ENCODE measurements around the gene EXOSC7. TPM values are rescaled to one million over a fixed set of nuclear protein-coding genes. Genes with fewer than 3 reads are reported as not detected.

Gene EXOSC7
- total and polyA plus RNA-seq, 9 of the 15 experiments (the other 6 are each of a cell fraction or from before 2014, with no cell fraction given) = 88.5 to 237 (median 112) TPM

DNA sequence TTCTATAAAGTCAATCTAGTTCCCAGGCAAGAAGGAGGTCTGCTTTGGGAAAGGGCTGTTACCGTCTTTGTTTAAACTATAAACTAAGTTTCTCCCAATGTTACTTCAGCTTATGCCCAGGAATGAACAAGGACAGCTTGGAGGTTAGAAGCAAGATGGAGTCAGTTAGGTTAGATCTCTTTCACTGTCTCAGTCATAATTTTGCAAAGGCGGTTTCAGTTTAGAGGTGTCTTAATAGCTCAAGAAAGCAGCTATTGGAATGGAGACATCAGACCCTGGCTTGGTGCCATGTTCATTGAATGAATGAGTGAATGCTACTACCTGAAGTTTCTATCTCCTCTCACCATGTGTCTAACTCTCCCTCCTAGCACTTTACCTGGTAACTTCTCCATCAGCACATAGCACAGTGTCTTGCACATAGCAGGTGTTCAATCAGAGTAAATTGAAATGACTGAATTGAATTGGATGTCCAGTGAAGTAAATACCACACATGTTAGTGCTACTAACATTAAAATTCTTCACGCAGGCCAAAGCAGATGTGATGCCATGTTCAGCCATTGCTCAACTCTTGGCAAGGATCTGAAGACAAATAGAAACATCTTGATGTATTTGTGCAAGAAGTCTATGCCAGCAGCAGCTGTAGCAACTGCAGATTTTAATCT, 78.3 kb downstream of the EXOSC7 start (continued):
- TF ChIP-seq, protein P1, sequence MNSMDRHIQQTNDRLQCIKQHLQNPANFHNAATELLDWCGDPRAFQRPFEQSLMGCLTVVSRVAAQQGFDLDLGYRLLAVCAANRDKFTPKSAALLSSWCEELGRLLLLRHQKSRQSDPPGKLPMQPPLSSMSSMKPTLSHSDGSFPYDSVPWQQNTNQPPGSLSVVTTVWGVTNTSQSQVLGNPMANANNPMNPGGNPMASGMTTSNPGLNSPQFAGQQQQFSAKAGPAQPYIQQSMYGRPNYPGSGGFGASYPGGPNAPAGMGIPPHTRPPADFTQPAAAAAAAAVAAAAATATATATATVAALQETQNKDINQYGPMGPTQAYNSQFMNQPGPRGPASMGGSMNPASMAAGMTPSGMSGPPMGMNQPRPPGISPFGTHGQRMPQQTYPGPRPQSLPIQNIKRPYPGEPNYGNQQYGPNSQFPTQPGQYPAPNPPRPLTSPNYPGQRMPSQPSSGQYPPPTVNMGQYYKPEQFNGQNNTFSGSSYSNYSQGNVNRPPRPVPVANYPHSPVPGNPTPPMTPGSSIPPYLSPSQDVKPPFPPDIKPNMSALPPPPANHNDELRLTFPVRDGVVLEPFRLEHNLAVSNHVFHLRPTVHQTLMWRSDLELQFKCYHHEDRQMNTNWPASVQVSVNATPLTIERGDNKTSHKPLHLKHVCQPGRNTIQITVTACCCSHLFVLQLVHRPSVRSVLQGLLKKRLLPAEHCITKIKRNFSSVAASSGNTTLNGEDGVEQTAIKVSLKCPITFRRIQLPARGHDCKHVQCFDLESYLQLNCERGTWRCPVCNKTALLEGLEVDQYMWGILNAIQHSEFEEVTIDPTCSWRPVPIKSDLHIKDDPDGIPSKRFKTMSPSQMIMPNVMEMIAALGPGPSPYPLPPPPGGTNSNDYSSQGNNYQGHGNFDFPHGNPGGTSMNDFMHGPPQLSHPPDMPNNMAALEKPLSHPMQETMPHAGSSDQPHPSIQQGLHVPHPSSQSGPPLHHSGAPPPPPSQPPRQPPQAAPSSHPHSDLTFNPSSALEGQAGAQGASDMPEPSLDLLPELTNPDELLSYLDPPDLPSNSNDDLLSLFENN (IDR thresholded peaks at IDR 0.05; ENCODE audit: low read depth in 2 of 2, low read length in 2 of 2) = no peak
- TF ChIP-seq, protein P2, sequence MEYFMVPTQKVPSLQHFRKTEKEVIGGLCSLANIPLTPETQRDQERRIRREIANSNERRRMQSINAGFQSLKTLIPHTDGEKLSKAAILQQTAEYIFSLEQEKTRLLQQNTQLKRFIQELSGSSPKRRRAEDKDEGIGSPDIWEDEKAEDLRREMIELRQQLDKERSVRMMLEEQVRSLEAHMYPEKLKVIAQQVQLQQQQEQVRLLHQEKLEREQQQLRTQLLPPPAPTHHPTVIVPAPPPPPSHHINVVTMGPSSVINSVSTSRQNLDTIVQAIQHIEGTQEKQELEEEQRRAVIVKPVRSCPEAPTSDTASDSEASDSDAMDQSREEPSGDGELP (CRISPR knock-in tag; IDR thresholded peaks at IDR 0.05; ENCODE audit: borderline replicate concordance) = no peak
- TF ChIP-seq PHB2 (IDR thresholded peaks at IDR 0.05; ENCODE audit: low read depth) (no peak), ZC3H4 (CRISPR knock-in tag; IDR thresholded peaks at IDR 0.05; ENCODE audit: borderline replicate concordance) (no peak), SIRT6 (IDR thresholded peaks at IDR 0.05; ENCODE audit: low read depth, low read length) (no peak), LEF1 (IDR thresholded peaks at IDR 0.05) (no peak), ZZZ3 (IDR thresholded peaks at IDR 0.05) (no peak), ZNF124 (CRISPR knock-in tag; IDR thresholded peaks at IDR 0.05) (no peak), MEF2A (IDR thresholded peaks at IDR 0.05; ENCODE audit: control insufficient read depth, low read depth, low read length) (no peak), ZNF589 (CRISPR knock-in tag; IDR thresholded peaks at IDR 0.05; ENCODE audit: low read depth) (peak; percentile 99), ZFP36 (IDR thresholded peaks at IDR 0.05; ENCODE audit: low read depth, low read length, partially characterized antibody) (no peak)
- TF ChIP-seq, protein P3, sequence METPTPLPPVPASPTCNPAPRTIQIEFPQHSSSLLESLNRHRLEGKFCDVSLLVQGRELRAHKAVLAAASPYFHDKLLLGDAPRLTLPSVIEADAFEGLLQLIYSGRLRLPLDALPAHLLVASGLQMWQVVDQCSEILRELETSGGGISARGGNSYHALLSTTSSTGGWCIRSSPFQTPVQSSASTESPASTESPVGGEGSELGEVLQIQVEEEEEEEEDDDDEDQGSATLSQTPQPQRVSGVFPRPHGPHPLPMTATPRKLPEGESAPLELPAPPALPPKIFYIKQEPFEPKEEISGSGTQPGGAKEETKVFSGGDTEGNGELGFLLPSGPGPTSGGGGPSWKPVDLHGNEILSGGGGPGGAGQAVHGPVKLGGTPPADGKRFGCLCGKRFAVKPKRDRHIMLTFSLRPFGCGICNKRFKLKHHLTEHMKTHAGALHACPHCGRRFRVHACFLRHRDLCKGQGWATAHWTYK (CRISPR knock-in tag; IDR thresholded peaks at IDR 0.05) = peak; percentile 98
- TF ChIP-seq, protein P4, sequence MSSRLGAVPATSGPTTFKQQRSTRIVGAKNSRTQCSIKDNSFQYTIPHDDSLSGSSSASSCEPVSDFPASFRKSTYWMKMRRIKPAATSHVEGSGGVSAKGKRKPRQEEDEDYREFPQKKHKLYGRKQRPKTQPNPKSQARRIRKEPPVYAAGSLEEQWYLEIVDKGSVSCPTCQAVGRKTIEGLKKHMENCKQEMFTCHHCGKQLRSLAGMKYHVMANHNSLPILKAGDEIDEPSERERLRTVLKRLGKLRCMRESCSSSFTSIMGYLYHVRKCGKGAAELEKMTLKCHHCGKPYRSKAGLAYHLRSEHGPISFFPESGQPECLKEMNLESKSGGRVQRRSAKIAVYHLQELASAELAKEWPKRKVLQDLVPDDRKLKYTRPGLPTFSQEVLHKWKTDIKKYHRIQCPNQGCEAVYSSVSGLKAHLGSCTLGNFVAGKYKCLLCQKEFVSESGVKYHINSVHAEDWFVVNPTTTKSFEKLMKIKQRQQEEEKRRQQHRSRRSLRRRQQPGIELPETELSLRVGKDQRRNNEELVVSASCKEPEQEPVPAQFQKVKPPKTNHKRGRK (tag; IDR thresholded peaks at IDR 0.05) = no peak
- TF ChIP-seq, protein P5, sequence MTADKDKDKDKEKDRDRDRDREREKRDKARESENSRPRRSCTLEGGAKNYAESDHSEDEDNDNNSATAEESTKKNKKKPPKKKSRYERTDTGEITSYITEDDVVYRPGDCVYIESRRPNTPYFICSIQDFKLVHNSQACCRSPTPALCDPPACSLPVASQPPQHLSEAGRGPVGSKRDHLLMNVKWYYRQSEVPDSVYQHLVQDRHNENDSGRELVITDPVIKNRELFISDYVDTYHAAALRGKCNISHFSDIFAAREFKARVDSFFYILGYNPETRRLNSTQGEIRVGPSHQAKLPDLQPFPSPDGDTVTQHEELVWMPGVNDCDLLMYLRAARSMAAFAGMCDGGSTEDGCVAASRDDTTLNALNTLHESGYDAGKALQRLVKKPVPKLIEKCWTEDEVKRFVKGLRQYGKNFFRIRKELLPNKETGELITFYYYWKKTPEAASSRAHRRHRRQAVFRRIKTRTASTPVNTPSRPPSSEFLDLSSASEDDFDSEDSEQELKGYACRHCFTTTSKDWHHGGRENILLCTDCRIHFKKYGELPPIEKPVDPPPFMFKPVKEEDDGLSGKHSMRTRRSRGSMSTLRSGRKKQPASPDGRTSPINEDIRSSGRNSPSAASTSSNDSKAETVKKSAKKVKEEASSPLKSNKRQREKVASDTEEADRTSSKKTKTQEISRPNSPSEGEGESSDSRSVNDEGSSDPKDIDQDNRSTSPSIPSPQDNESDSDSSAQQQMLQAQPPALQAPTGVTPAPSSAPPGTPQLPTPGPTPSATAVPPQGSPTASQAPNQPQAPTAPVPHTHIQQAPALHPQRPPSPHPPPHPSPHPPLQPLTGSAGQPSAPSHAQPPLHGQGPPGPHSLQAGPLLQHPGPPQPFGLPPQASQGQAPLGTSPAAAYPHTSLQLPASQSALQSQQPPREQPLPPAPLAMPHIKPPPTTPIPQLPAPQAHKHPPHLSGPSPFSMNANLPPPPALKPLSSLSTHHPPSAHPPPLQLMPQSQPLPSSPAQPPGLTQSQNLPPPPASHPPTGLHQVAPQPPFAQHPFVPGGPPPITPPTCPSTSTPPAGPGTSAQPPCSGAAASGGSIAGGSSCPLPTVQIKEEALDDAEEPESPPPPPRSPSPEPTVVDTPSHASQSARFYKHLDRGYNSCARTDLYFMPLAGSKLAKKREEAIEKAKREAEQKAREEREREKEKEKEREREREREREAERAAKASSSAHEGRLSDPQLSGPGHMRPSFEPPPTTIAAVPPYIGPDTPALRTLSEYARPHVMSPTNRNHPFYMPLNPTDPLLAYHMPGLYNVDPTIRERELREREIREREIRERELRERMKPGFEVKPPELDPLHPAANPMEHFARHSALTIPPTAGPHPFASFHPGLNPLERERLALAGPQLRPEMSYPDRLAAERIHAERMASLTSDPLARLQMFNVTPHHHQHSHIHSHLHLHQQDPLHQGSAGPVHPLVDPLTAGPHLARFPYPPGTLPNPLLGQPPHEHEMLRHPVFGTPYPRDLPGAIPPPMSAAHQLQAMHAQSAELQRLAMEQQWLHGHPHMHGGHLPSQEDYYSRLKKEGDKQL (CRISPR knock-in tag; IDR thresholded peaks at IDR 0.05; ENCODE audit: borderline replicate concordance) = no peak

Data from K562 (cell line).